GM13976 (cell line): ENCODE results near the gene C1orf167.

Experiments used
- DNase-seq: peaks from one replicate; pipeline ENCODE4 v3.0.0; 2012; ENCODE audit warnings: low spot score
- in situ Hi-C: fragments of 300-500 bp; cut with MboI; formaldehyde crosslinking; loops from one replicate; pipeline ENCODE4 v1.12.0; 2022; ENCODE audit warnings: low sequenced_read_pairs, mixed read lengths, inconsistent platforms; ENCODE audit not compliant: unreplicated experiment
- TF ChIP-seq, protein P1 (sequence below): IDR thresholded peaks from 2 replicates; pipeline ENCODE4 v1.5.1; 2012; ENCODE audit warnings: borderline replicate concordance, mild to moderate bottlenecking; ENCODE audit not compliant: insufficient read depth; ENCODE audit errors: extremely low read depth, missing control alignments, control extremely low read depth

C1orf167 gene

DNA sequence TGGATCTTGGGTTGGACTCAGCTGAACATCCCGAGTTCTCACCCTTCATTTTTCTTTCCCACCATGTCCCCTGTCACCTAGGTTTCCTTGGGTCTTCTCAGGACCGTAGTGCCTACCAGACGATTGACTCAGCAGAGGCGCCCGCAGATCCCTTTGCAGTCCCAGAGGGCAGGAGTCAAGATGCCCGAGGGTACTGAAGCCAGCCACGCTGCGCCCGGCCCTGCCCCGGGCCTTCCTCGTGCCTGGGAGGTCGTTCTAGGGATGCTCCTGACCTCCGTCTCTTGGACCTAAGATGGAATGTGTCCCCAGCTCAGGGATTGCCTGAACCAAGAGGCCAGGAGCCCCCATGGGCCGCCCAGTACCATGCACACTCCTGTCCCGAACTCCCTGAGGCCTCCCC, 12.0 kb upstream of the C1orf167 start:
- in situ Hi-C loops: no loop called here

DNA sequence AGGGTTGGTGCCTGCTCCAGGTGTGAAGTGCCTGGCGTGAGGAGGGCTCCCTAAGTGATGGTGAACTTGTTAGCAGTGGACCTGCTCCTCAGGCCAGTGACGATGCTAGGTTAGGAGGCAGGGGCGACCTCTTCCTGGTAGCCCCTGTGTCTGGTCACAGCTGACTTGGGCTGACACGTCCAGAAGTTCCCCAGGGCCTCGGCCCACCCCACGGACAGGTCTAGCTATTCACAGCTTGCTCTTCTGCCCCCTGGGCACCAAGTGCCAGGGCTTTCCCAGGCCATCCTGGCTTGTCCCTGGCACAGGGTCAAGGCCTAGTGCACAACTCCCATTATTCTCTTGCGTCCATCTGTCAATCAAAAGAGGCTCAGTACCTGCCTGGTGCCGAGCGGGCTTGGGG, 10.9 kb upstream of the C1orf167 start:
- in situ Hi-C loops: no loop called here
- TF ChIP-seq, protein P1, sequence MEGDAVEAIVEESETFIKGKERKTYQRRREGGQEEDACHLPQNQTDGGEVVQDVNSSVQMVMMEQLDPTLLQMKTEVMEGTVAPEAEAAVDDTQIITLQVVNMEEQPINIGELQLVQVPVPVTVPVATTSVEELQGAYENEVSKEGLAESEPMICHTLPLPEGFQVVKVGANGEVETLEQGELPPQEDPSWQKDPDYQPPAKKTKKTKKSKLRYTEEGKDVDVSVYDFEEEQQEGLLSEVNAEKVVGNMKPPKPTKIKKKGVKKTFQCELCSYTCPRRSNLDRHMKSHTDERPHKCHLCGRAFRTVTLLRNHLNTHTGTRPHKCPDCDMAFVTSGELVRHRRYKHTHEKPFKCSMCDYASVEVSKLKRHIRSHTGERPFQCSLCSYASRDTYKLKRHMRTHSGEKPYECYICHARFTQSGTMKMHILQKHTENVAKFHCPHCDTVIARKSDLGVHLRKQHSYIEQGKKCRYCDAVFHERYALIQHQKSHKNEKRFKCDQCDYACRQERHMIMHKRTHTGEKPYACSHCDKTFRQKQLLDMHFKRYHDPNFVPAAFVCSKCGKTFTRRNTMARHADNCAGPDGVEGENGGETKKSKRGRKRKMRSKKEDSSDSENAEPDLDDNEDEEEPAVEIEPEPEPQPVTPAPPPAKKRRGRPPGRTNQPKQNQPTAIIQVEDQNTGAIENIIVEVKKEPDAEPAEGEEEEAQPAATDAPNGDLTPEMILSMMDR: no peak
- DNase-seq: no peak

More for the DNA sequence above, 12.0 kb upstream of the C1orf167 start:
- no peak for DNase-seq
- TF ChIP-seq, protein P1: no peak

DNA sequence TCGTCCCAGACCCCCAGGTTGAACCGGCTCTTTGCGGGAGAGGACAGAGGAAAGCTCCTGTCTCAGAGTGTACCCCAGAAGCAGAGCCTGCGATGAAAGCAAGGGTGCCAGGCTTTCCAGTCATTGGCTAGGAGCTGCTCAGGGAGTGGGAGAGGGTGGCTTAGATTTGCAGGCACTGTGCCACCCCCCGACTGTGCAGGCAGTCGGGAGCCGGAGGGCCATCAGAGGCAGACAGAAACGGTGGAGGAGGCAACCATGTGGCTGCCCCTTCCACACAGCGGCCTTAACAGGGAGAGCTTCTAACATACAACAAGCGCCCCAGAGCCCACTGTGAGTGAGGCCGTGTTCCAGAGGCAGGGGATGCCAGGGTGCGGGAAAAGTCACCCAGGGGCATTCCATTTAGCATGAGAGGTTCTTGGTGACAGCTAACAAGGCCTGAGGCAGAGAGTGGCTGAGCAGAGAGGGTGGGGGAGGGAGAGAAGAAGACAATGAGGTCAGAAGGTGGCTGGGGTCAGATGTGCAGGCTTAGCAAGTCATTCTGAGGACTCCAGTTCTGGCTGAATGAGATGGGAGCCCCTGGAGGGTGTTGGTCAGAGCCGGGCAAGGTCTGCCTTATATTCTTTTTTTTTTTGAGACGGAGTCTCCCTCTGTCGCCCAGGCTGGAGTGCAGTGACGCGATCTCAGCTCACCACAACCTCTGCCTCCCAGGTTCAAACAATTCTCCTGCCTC, 9.5 kb upstream of the C1orf167 start:
- DNase-seq: no peak
- in situ Hi-C loops: no loop called here

DNA sequence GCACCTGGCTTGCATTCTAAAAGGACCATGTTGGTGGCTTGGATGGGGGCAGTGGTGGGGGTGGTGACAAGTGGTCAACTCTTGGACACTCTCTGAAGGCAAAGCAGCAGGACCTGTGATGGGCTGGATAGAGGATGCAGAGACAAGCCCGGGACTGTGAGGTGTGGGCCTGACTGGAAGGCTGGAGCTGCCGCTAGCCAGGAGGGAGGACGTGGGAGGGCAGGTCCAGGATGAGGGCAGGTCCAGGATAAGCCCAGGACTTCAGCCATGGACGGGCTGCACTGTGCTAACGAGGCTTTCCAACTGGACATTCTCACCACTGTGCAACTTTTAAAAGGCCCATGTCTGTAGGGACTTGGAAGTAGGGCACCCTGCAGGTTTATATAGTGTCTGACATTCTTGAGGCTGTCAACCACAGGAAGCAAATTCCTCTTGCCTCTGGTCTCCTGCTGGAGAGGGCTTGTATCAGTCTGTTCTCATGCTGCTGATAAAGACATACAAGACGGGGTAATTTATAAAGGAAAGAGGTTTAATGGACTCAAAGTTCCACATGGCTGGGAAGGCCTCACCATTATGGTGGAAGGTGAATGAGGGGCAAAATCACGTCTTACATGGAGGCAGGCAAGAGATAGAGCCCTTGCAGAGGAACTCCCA, 8.3 kb upstream of the C1orf167 start:
- no peak for DNase-seq
- in situ Hi-C loops: no loop called here
- TF ChIP-seq, protein P1: no peak

More for the DNA sequence above, 9.5 kb upstream of the C1orf167 start:
- TF ChIP-seq, protein P1: no peak

DNA sequence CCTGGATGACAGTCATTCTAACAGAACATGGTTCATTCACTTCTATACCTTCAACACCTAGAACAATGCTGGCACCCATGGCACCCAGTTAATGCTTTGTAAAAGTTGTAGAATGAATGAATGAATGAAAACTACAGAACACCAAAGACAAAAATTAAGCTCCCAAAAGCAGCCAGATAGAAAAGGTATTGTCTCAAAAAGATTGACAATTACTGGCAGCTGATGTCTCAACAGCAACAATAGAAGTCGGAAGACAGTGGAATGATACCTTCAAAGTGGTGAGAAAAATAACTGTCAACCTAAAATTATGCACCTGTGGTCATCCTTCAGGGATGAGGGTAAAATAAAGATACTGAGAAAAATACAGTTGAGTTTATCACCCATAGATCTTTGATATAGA, 4.9 kb upstream of the C1orf167 start:
- DNase-seq: no peak
- in situ Hi-C loops: no loop called here
- TF ChIP-seq, protein P1: no peak

DNA sequence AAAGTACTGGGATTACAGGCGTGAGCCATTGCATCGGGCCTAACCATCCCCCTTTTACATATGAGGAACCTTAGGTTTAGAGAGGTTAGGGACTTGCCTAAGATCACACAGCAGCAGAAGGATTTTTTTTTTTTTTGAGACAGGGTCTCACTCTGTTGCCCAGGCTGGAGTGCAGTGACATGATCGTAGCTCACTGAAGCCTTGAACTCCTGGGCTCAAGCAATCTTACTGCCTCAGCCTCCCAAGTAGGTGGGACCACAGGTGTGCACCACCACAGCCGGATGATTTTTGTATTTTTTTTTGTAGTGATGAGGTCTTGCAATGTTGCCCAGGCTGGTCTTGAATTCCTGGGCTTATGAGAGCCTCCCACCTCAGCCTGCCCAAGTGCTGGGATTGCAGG, 2.2 kb upstream of the C1orf167 start:
- no peak for DNase-seq
- in situ Hi-C loops: no loop called here
- TF ChIP-seq, protein P1: no peak
